Choroid plexus epithelial cell (primary cell): ENCODE data around the gene CCDC38.
A peak's percentile ranks its signal among the peaks of the same experiment; 100 is the strongest.

Experiments
- DNase-seq: peaks from one replicate; pipeline ENCODE4 v3.0.0-alpha.2; 2010; ENCODE audit warnings: low read depth
- H3K4me3 ChIP-seq: 2 replicates; pipeline ENCODE4 v1.5.1; 2011; ENCODE audit warnings: low read depth, mild to moderate bottlenecking, control low read depth, low read length, moderate library complexity
- CTCF ChIP-seq: conservative IDR thresholded peaks from 2 replicates; pipeline ENCODE4 v1.5.1; 2011; ENCODE audit warnings: low read depth, mild to moderate bottlenecking, control low read depth, inconsistent platforms, low read length, moderate library complexity

CCDC38 gene

GRCh38 chr12:95982602-95983001, 40.2 kb upstream of the CCDC38 start:
- H3K4me3 ChIP-seq: no peak overlapping the region
- no peak for TF ChIP-seq CTCF
- DNase-seq: no peak

GRCh38 chr12:95980437-95980836, 38.0 kb upstream of the CCDC38 start:
- H3K4me3 ChIP-seq: no peak overlapping the region
- no peak for DNase-seq
- TF ChIP-seq CTCF: no peak

GRCh38 chr12:95978774-95979173, 36.4 kb upstream of the CCDC38 start:
- no peak for TF ChIP-seq CTCF
- DNase-seq: no peak
- H3K4me3 ChIP-seq: no peak overlapping the region

GRCh38 chr12:95978351-95978750, 35.9 kb upstream of the CCDC38 start:
- no peak for TF ChIP-seq CTCF
- no peak overlapping the region for H3K4me3 ChIP-seq
- no peak for DNase-seq

- TF ChIP-seq CTCF: no peak
- no peak for DNase-seq
- no peak overlapping the region for H3K4me3 ChIP-seq
Measured at GRCh38 chr12:95977764-95978305, 35.4 kb upstream of the CCDC38 start.

- no peak for TF ChIP-seq CTCF
- peak; percentile 39 for DNase-seq
- no peak overlapping the region for H3K4me3 ChIP-seq
Measured at GRCh38 chr12:95976416-95976832, 34.0 kb upstream of the CCDC38 start.

GRCh38 chr12:95975491-95975890, 33.1 kb upstream of the CCDC38 start:
- TF ChIP-seq CTCF: no peak
- no peak for DNase-seq
- H3K4me3 ChIP-seq: no peak overlapping the region
